HG03521 (cell line): ENCODE results near the gene ACYP2.
"Not testable (repeated sequence)": the region's sequence is repeated elsewhere in the genome, so short reads cannot be mapped to it uniquely, and the experiment has no call there.

Experiments
- ATAC-seq: cut with Tn5 transposase; IDR thresholded peaks from one replicate; pipeline ENCODE4 v1.9.1; 2021; ENCODE audit warnings: mild to moderate bottlenecking, moderate library complexity; ENCODE audit not compliant: unreplicated experiment

The ACYP2 gene

DNA sequence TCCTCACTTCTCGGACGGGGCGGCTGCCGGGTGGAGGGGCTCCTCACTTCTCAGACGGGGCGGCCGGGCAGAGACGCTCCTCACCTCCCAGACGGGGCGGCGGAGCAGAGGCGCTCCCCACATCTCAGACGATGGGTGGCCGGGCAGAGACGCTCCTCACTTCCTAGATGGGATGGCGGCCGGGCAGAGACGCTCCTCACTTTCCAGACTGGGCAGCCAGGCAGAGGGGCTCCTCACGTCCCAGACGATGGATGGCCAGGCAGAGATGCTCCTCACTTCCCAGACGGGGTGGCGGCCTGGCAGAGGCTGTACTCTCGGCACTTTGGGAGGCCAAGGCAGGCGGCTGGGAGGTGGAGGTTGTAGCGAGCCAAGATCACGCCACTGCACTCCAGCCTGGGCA, 19.3 kb upstream of the ACYP2 start:
- not testable (repeated sequence) for ATAC-seq

DNA sequence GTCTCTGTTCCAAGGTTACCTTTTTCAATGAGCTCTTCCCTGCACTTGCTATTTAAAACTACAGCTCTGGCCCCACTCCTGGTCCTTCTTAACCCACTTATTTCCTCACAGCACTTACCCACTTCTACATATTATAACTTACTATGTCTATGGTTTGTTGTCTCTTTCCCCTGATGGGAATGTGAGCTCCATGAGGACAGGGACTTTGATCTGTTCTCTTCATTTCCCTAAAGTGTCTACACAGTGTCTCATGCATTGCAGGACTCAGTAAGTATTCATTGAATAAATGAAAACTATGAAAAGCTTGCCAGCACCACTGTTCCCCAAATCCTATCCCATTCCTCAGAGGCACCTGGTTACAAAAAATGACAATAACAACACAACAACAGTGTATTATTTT, 18.3 kb upstream of the ACYP2 start:
- no peak for ATAC-seq

GRCh38 chr2:54099370-54099769, 16.0 kb upstream of the ACYP2 start:
- ATAC-seq, result no peak

DNA sequence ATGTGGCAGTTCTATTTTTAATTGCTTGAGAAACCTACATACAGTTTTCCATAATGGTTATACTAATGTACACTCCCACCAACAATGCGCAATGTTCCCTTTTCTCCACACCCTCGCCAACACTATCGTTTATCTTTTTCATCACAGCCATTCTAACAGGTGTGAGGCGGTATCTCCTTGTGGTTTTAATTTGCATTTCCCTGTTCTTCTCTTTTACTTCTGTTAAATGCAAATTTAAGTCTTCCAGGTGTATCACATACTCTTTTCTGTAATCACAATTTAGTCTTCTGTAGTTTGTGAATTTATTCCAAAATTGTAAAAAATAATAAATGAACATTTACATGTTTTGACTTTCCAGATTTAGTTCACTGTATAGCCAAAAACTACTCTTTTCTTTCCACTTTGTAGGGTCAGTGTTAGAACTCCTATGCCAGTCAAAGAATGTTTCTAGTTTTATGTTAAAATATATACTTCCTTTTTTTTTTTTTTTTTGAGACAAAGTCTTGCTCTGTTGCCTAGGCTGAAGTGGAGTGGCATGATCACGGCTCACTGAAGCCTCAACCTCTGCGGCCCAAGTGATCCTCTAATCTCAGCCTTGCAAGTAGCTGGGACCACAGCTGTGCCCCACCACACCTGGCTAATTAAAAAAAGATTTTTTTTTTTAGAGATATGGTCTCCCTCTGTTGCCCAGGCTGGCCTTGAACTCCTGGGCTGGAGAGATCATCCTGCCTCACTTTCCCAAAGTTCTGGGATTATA, 15.4 kb upstream of the ACYP2 start:
- ATAC-seq, result peak; percentile 72

DNA sequence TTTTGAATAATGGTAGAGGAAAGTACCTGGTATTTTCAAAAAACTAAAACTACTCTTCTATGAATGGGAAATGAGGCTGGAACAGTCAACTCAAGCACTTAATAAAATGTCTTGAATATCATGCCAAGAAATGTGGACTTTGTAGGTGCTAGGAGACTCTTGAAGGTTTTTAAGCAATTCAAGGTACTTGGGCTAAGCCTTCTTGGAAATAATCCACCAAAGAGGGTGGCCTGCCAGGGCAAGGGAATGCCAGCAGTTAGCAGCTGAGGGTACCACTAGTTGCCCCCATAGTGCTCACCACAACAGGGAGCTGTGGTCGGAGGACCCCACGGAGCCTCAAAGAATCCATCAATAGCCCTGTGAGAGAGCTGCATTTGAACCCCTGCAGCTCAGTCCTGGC, 14.6 kb upstream of the ACYP2 start:
- ATAC-seq, result no peak

- ATAC-seq, result no peak
These were observed 11.7 kb upstream of the ACYP2 start for GRCh38 chr2:54103454-54104314.

DNA sequence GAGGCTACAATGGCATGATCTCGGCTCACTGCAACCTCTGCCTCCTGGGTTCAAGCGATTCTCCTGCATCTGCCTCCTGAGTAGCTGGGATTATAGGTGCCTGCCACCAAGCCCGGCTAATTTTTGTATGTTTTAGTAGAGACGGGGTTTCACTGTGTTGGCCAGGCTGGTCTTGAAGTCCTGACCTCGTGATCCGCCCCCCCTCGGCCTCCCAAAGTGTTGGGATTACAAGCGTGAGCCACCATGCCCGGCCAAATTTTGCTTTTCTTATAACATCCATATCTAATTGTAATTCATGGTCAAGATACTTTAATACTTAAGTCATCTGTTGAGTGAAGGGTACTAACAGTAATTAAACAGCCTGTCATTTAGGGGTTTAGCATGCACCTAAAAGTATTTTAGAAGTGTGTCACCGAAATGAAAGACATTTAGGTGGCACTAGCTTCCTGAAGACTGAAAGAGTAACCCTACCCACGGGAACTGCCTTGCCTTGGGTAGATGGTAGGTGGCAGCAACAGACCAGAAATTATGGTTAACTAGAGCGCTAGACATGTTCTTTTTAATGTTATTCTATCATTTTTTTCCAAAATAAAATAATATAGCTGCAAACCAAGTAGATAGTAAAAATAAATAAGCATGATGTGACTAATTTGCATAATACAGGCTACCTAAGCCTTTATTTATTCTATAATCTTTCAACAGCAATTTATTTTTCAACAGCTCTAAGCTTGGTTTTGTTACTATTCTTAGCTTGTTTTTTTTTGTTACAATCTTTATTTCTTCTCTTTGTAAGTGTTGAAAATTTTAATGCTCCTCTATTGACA, 8.6 kb upstream of the ACYP2 start:
- ATAC-seq, result peak; percentile 47

GRCh38 chr2:54107455-54107764, 8.0 kb upstream of the ACYP2 start:
- no peak for ATAC-seq

DNA sequence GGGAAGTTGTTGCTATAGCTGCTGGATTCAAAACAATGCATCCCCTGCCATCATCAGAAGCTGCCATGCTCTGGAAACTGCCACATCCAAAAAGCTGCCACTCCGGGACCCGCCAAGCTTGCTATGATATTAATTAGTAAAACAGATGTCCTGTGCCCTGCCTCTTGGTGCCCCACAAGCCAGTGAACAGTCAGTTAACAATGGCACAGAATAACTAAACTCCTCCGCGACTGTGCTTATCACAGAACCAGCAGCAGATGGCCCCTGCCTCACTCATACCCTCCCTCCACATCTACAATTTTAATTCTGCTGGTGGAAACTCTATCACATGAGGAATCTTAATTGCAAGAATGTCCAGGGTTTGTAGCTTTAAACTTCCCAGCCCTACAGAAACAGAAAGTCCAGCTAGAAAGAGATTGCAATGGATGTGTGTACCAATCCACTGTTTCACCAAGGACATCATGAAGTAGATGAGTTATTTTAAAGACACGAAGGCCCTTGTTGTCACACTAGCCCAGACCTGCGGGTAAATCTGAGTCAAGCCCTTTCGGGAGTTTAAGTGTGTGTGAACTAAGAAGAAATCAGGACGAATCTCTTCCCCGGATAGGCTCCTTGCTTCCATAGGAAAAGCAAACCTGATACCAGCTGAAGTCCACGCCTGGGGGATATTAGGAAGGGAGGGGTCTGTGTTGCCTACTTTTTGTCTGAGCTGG, 7.4 kb upstream of the ACYP2 start:
- ATAC-seq, result no peak

DNA sequence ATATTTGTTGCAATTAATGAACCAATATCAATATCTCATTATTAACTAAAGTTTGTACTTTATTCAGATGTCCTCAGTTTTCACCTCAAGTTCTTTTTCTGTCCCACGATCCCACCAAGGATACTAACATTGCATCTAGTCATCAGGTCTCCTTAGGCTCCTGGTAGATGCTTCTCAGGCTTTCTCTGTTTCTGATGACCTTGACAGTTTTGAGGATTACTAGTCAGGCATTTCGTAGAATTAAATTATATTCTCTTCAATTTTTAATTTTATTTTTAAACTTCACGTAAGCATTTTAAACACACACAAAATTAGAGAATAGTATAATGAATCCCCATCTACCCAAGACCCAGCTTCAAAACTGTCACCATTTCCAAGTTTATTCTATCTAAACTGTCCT, 5.6 kb upstream of the ACYP2 start:
- ATAC-seq, result no peak

DNA sequence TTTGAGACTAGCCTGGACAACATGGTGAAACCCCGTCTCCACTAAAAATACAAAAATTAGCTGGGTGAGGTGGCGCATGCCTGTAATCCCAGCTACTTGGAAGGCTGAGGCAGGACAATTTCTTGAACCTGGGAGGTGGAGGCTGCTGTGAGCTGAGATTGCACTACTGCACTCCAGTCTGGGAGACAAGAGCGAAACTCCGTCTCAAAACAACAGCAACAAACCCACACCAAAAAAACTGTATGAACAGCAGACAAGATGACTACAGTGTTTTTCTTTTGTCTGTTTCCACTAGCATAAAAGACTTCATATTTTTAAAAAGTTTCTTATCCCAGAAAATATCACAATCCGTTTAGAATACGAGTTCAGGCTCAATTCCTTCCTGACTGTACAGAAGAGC, 936 bp upstream of the ACYP2 start:
- not testable (repeated sequence) for ATAC-seq

DNA sequence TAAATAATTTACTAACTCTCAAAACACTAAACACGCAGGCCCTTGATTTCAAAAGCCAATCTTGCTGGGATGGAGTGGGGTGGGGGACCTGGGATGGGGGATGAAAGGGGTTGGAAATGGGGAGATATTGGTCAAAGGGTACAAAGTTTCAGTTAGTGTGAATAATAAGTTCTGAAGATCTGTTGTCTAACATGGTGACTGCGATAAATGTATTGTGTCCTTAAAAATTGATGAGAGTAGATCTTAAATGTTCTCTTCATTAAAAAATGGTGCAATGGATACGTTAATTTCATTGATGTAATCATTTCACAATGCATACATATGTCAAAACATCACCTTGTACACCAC, 505 bp upstream of the ACYP2 start:
- no peak for ATAC-seq

GRCh38 chr2:54116598-54116997, 1.2 kb downstream of the ACYP2 start:
- not testable (repeated sequence) for ATAC-seq

GRCh38 chr2:54120950-54121349, 5.5 kb downstream of the ACYP2 start:
- no peak for ATAC-seq

DNA sequence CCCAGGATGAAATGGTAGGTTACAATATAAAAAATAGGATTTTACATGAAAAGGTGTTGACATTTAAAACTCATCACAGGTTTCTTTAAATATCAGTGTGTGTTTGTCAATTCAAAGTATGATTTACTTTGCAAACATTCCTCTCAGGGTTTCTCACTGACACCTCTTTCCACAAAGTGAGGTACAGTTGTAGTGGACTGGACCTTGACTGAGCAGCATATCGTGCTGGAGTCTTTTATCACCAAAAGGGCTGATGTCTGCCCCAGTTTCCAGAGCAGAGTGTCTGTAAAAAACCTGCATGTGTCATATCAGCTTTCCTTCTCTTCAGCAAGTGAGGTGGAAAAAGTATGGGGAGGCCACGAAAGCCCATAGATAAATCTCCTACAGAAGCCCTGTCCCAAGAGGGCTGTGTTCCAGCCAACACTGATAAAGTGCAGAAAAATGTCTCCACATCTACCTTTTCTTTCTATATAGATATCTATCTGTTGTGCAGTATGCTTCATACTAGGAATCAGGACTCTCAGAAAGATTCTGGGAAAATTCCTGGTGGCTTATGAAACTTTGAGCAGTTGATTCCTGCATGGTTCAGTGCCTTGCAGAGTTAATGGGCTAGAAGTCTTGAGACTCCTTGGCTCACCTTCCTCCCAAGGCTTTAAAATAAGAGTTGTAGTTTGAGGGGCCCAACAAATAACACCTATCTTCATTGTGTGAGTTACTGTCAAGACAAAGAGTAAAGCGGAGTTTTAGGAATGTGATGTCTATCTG, 6.9 kb downstream of the ACYP2 start:
- ATAC-seq, result no peak

- ATAC-seq, result no peak
These were observed 7.5 kb downstream of the ACYP2 start for GRCh38 chr2:54122939-54123338.

- ATAC-seq, result not testable (repeated sequence)
These were observed 11.8 kb downstream of the ACYP2 start for GRCh38 chr2:54127174-54127573.

- no peak for ATAC-seq
These were observed 17.6 kb downstream of the ACYP2 start for GRCh38 chr2:54133056-54133455.

DNA sequence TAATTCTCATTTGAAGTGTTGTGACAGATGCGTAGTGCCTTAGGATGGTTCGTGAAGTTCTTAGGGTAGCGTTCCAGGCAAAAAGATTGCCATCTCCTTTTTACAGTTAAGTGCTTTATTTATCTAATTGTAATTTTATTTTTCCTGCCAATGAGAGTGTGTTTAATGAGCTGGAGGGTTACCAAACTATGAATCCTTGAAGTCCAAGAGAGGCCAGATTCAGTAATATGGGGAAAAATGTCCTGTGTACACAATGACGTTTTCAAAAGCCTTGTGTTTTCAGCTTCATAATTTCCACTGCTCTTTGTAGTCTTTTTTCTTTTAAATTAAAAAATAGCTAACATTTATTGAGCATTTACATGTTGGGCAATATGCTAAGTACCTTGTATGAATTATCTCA, 23.8 kb downstream of the ACYP2 start:
- no peak for ATAC-seq

GRCh38 chr2:54143780-54144179, 28.4 kb downstream of the ACYP2 start:
- ATAC-seq, result no peak
